ENCODE results near the gene PODXL2.
"Not testable (repeated sequence)": the region's sequence is repeated elsewhere in the genome, so short reads cannot be mapped to it uniquely, and the experiment has no call there.

Gene PODXL2

GRCh38 chr3:127676921-127677351, 48.0 kb downstream of the PODXL2 start:
- DNase-seq = no peak

- DNase-seq = no peak
These were observed 48.7 kb downstream of the PODXL2 start for GRCh38 chr3:127677541-127678314.

- DNase-seq = no peak
These were observed 49.3 kb downstream of the PODXL2 start for GRCh38 chr3:127678315-127678599.

GRCh38 chr3:127678611-127679533, 49.9 kb downstream of the PODXL2 start:
- no peak for DNase-seq

GRCh38 chr3:127679534-127680145, 50.7 kb downstream of the PODXL2 start:
- no peak for DNase-seq

- no peak for DNase-seq
These were observed 51.2 kb downstream of the PODXL2 start for GRCh38 chr3:127680146-127680661.

GRCh38 chr3:127680798-127681221, 51.8 kb downstream of the PODXL2 start:
- no peak for DNase-seq

- DNase-seq = not testable (repeated sequence)
These were observed 53.2 kb downstream of the PODXL2 start for GRCh38 chr3:127682175-127682554.

- DNase-seq = no peak
These were observed 53.6 kb downstream of the PODXL2 start for GRCh38 chr3:127682561-127682960.

GRCh38 chr3:127684871-127685707, 56.1 kb downstream of the PODXL2 start:
- DNase-seq = no peak

GRCh38 chr3:127685708-127686511, 56.9 kb downstream of the PODXL2 start:
- DNase-seq = no peak

GRCh38 chr3:127686512-127686894, 57.5 kb downstream of the PODXL2 start:
- DNase-seq = no peak

- no peak for DNase-seq
These were observed 58.3 kb downstream of the PODXL2 start for GRCh38 chr3:127687228-127687737.

GRCh38 chr3:127688022-127688415, 59.0 kb downstream of the PODXL2 start:
- no peak for DNase-seq

- DNase-seq = no peak
These were observed 59.7 kb downstream of the PODXL2 start for GRCh38 chr3:127688416-127689265.

GRCh38 chr3:127689266-127689860, 60.4 kb downstream of the PODXL2 start:
- DNase-seq = no peak

GRCh38 chr3:127690106-127690505, 61.1 kb downstream of the PODXL2 start:
- no peak for DNase-seq

GRCh38 chr3:127690823-127691452, 62.0 kb downstream of the PODXL2 start:
- DNase-seq = no peak

GRCh38 chr3:127691489-127691888, 62.5 kb downstream of the PODXL2 start:
- DNase-seq = no peak

Measured in CD4-positive, alpha-beta T cell treated with Interleukin-17A for 4 hours (primary cell).